ENCODE results near the gene CYP27C1.

The CYP27C1 gene

GRCh38 chr2:127137741-127138140, 82.4 kb downstream of the CYP27C1 start:
- Mint-ChIP-seq H3K4me3 (no peak overlapping the region), H3K36me3 (ENCODE audit: low read depth) (no peaks in the 10 kb centered on the region), H3K9me3 (no peaks in the 10 kb centered on the region), H3K27me3 (peaks cover 32% of the 10 kb centered on the region), H3K27ac (peak overlapping the region; percentile 41), H3K4me1 (ENCODE audit: low read depth) (peaks cover 61% of the 10 kb centered on the region)
- intact Hi-C loops (cut with micrococcal nuclease): loop anchor here (5.0 to 10.0 kb wide), 2 partner anchors 40 to 53 kb away; no protein-coding TSS in a partner anchor

GRCh38 chr2:127137225-127137624, 82.9 kb downstream of the CYP27C1 start:
- Mint-ChIP-seq H3K36me3 (ENCODE audit: low read depth) (no peaks in the 10 kb centered on the region), H3K27ac (no peak overlapping the region), H3K4me3 (no peak overlapping the region), H3K4me1 (ENCODE audit: low read depth) (peaks cover 59% of the 10 kb centered on the region), H3K27me3 (peaks cover 32% of the 10 kb centered on the region), H3K9me3 (no peaks in the 10 kb centered on the region)
- intact Hi-C loops (cut with micrococcal nuclease): loop anchor here (5.0 to 10.0 kb wide), 2 partner anchors 40 to 52 kb away; no protein-coding TSS in a partner anchor

GRCh38 chr2:127134833-127135830, 85.0 kb downstream of the CYP27C1 start:
- Mint-ChIP-seq H3K27me3 (peaks cover 19% of the 10 kb centered on the region), H3K4me1 (ENCODE audit: low read depth) (peaks cover 51% of the 10 kb centered on the region), H3K27ac (peak overlapping the region; percentile 71), H3K4me3 (peak overlapping the region; percentile 8), H3K36me3 (ENCODE audit: low read depth) (no peaks in the 10 kb centered on the region), H3K9me3 (no peaks in the 10 kb centered on the region)
- intact Hi-C loops (cut with micrococcal nuclease): loop anchor here (5.0 to 10.0 kb wide), 2 partner anchors 42 to 50 kb away; no protein-coding TSS in a partner anchor

GRCh38 chr2:127134235-127134634, 85.9 kb downstream of the CYP27C1 start:
- intact Hi-C loops (cut with micrococcal nuclease): loop anchor here (10.0 kb wide), 1 partner anchor 49 kb away; no protein-coding TSS in a partner anchor
- Mint-ChIP-seq H3K27ac (peak overlapping the region; percentile 71), H3K4me3 (peak overlapping the region; percentile 30), H3K27me3 (peaks cover 12% of the 10 kb centered on the region), H3K4me1 (ENCODE audit: low read depth) (peaks cover 43% of the 10 kb centered on the region), H3K36me3 (ENCODE audit: low read depth) (no peaks in the 10 kb centered on the region), H3K9me3 (no peaks in the 10 kb centered on the region)
